NCI-H2171 (cell line): Measurements from ENCODE around the gene IVD.
"Not testable (repeated sequence)": the region's sequence is repeated elsewhere in the genome, so short reads cannot be mapped to it uniquely, and the experiment has no call there.

ENCODE experiments used
- DNase-seq: peaks from one replicate; lab custom pipeline; 2025; lab: John Stamatoyannopoulos, UW

Gene IVD

GRCh38 chr15:40439461-40439959 is 33.9 kb downstream of the IVD start:
- peak; percentile 3 for DNase-seq

GRCh38 chr15:40439960-40440742 is 34.6 kb downstream of the IVD start:
- peak; percentile 32 for DNase-seq

- DNase-seq, result peak; percentile 93
Observed at GRCh38 chr15:40440743-40441564, 35.4 kb downstream of the IVD start, which contains the start of gene BAHD1. Gene BAHD1, plus strand, starts transcription at chr15:40440953. Its CDS starts 17,512 bp downstream, at chr15:40458465.

GRCh38 chr15:40441565-40442531 is 36.3 kb downstream of the IVD start:
- DNase-seq, result peak; percentile 1

GRCh38 chr15:40443255-40443654 is 37.7 kb downstream of the IVD start:
- no peak for DNase-seq

- DNase-seq, result no peak
Observed at GRCh38 chr15:40443846-40444245, 38.3 kb downstream of the IVD start.

GRCh38 chr15:40444736-40445135 is 39.1 kb downstream of the IVD start:
- no peak for DNase-seq

GRCh38 chr15:40445421-40445922 is 39.9 kb downstream of the IVD start:
- no peak for DNase-seq

GRCh38 chr15:40446144-40446543 is 40.5 kb downstream of the IVD start:
- DNase-seq, result no peak

- no peak for DNase-seq
Observed at GRCh38 chr15:40448354-40448753, 42.8 kb downstream of the IVD start.

GRCh38 chr15:40449275-40449674 is 43.7 kb downstream of the IVD start:
- DNase-seq, result no peak

GRCh38 chr15:40450047-40450446 is 44.5 kb downstream of the IVD start:
- DNase-seq, result no peak

- DNase-seq, result no peak
Observed at GRCh38 chr15:40451527-40452158, 46.0 kb downstream of the IVD start.

GRCh38 chr15:40452296-40453090 is 46.9 kb downstream of the IVD start:
- DNase-seq, result no peak

GRCh38 chr15:40453941-40454340 is 48.3 kb downstream of the IVD start:
- DNase-seq, result not testable (repeated sequence)

- DNase-seq, result no peak
Observed at GRCh38 chr15:40454904-40455391, 49.4 kb downstream of the IVD start.

GRCh38 chr15:40456299-40456712 is 50.7 kb downstream of the IVD start:
- DNase-seq, result no peak

GRCh38 chr15:40456738-40457137 is 51.1 kb downstream of the IVD start:
- no peak for DNase-seq

GRCh38 chr15:40458495-40459371 is 53.1 kb downstream of the IVD start:
- DNase-seq, result no peak
